ENCODE data around the gene C7.
"Not testable (repeated sequence)": the region's sequence is repeated elsewhere in the genome, so short reads cannot be mapped to it uniquely, and the experiment has no call there.

The C7 gene

DNA sequence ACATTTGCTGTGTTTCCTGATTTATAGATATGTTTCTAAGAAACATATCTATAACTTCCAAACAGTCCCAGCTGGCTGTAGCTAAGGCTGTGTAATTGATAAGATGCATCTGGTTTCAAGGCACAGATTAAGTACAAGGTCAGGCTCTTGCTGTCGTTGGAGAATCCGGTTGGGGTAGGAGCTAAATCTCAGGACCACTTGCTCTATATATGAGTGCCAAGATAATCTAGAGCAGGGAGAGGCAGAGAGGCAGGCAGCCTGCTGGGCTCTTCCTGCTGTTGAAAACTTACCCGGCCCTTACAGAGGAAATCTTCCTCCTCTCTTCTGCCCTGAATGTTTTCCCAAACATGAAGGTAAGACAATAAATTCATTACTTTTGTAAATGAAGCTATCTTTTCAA lies at the start of gene C7:
TSS of gene C7 (plus strand) at position 234 of the 400 bp plus-strand sequence. CDS start at position 348, 114 bp downstream.
- DNase-seq (ENCODE audit: low spot score): no peak
- FAIRE-seq: no peak

DNA sequence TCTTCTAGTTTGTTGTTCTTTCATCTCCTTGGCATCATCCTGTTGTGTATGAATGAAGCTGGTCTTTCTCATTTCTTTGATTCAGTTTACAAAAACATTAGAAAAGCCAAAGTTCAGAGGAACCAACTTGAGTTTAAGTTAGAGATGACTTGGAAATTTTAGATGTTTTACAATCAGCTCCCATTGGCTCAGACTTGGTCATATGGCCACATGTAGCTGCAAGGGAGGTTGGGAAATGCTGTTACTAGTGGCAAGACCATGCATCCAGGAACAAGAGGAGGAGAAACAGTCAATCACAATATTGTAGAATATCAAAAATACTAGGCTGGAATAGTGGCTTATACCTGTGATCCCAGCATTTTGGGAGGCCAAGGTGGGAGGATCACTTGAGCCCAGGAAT lies 48.6 kb upstream of the C7 start:
- DNase-seq (ENCODE audit: low spot score): no peak
- FAIRE-seq: no peak

- FAIRE-seq: not testable (repeated sequence)
Measured at GRCh38 chr5:40865004-40865403, 44.3 kb upstream of the C7 start.

DNA sequence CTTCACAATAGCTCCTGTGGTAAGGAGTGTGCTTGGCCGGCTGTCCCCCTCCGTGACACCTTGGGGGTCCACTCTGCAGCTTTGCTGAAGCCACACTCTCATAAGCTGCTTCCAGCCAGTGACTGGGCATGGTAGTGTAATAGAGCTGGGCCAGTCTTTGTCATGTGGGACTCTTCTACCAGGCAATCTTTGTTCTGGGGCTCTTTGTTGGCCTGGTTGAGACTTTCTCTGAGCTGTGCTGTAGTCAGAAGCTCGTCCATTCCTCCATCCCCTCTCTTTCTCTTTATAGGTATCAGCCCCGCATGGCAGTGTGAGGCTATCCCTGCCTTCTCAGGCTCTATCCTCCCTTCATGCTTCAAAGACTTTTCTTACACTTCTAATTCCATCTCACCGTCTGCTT lies 42.5 kb upstream of the C7 start:
- no peak for FAIRE-seq
- no peak for DNase-seq (ENCODE audit: low spot score)

More at GRCh38 chr5:40865004-40865403, 44.3 kb upstream of the C7 start:
- not testable (repeated sequence) for DNase-seq (ENCODE audit: low spot score)

GRCh38 chr5:40869384-40869783 lies 39.9 kb upstream of the C7 start:
- FAIRE-seq (no peak), DNase-seq (ENCODE audit: low spot score) (no peak)

DNA sequence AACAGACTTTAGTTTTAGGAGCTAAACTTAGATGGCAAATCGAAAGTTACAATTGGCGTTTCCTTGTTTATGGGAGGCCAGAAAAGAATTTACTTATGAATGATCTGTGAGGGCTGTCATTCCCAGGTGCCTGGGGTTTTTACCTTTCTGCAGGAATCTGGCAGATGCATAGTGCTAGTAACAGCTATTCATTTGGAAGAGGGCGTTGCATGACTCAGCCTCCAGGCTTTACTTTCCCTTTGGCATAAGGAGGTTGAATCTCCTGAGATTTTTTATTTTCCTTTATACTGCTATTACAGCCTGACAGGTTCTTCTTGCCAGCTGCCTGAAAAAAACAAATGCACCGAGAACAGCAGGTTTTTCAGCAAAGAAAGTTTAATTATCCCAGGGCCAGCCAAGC lies 38.1 kb upstream of the C7 start:
- no peak for FAIRE-seq
- DNase-seq (ENCODE audit: low spot score): no peak

- FAIRE-seq; DNase-seq (ENCODE audit: low spot score): not testable (repeated sequence)
Measured at GRCh38 chr5:40872253-40872652, 37.0 kb upstream of the C7 start.

GRCh38 chr5:40873286-40873880 lies 35.9 kb upstream of the C7 start:
- DNase-seq (ENCODE audit: low spot score) (no peak), FAIRE-seq (no peak)

DNA sequence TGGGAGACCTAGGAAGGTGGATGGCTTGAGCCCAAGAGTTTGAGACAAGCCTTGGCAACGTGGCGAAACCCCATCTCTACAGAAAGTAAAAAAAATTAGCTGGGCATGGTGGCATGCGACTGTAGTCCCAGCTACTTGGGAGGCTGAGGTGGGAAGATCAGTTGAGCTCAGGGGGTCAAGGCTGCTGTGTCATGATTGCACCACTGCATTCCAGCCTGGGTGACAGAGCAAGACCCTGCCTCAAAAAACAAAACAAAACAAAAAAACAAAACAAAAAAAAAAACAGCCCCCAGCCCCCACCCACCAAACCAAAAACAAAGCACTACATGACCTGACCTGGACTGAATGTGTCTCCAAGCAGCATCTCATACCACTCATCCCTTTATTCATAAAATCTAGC lies 33.3 kb upstream of the C7 start:
- no peak for DNase-seq (ENCODE audit: low spot score)
- no peak for FAIRE-seq

DNA sequence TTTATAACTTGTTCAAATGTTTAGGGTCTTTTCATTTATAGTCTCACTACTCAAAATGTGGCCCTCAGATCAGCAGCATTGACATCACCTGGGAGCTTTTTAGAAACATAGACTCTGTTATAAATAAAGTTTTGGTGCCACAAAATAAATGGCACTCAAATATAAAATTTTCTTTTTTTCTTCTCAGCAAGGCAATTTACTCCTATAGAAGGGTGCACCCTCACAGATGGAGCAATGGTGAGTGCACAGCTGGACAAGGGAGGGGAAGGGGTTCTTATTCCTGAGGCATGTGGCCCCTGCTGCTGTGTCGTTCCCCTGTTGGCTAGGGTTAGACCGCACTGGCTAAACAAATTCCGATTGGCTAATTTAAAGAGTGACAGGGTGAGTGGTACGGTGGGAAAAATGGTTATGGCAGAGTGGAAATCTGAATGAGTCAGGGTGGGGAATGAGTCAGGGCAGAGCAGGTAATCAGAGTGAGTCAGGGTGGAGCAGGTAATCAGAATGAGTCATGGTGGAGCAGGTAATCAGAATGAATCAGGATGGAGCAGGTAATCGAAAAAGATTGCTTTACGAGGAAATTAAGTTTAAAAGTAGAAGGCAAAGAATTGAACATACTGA lies 31.8 kb upstream of the C7 start:
- no peak for FAIRE-seq
- no peak for DNase-seq (ENCODE audit: low spot score)

DNA sequence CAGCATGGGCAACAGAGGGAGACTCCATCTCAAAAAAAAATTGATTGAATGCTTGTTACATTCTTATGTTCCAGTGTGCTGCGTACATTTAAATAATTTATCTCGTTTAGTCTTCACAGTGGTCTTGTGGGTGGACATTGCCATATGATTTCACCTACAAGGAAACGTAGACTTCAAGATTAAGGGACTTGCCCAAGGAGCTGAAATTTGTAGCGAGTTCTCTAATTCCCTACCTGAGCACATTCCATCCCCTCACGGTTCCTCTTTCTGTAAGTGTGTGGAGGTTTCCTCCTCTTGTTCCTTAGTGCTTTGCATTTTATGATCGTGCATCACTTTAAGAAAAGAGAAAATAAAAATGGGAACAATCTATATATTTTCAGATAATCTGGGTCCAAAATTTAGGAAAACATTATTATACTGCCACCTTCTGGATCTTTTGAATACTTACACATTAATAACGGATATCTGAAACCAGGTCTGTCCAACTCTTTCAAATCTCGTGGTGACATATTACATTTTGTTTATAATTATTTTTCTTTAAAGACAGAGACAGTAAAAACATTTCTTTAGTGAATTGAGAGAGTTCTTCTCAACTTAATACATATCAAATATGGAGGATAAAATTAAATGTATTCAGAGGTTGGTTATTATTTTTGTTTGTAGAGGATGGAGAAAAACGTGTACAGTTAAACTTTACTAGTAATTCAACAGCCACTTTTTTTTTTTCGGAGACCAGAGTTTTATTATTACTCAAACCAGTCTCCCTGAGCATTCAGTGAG lies 29.9 kb upstream of the C7 start:
- peak; percentile 71 for DNase-seq (ENCODE audit: low spot score)
- peak; percentile 94 for FAIRE-seq

DNA sequence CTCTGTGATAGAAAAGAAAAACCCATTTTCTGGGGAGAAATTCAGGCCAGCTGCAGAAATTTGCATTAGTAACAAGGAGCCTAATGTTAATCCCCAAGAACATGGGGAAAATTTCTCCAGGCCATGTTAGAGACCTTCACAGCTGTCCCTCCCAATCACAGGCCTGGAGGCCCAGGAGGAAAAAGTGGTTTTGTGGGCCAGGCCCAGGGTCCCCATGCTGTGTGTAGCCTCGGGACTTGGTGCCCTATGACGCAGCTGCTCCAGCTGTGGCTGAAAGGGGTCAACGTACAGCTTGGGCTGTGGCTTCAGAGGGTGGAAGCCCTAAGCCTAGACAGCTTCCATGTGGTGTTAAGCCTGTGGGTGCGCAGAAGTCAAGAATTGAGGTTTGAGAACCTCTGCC lies 27.0 kb upstream of the C7 start:
- DNase-seq (ENCODE audit: low spot score) (no peak), FAIRE-seq (no peak)

DNA sequence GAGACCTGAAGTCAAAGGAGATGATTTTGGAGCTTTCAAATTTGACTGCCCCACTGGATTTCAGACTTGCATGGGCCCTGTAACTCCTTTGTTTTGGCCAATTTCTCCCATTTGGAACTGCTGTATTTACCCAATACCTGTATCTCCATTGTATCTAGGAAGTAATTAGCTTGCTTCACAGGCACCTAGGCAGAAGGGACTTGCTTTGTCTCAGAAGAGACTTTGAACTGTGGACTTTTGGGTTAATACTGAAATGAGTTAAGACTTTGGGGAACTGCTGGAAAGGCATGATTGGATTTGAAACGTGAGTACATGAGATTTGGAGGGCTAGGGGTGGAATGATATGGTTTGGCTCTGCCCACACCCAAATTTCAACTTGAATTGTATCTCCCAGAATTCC lies 26.2 kb upstream of the C7 start:
- not testable (repeated sequence) for DNase-seq (ENCODE audit: low spot score); FAIRE-seq

DNA sequence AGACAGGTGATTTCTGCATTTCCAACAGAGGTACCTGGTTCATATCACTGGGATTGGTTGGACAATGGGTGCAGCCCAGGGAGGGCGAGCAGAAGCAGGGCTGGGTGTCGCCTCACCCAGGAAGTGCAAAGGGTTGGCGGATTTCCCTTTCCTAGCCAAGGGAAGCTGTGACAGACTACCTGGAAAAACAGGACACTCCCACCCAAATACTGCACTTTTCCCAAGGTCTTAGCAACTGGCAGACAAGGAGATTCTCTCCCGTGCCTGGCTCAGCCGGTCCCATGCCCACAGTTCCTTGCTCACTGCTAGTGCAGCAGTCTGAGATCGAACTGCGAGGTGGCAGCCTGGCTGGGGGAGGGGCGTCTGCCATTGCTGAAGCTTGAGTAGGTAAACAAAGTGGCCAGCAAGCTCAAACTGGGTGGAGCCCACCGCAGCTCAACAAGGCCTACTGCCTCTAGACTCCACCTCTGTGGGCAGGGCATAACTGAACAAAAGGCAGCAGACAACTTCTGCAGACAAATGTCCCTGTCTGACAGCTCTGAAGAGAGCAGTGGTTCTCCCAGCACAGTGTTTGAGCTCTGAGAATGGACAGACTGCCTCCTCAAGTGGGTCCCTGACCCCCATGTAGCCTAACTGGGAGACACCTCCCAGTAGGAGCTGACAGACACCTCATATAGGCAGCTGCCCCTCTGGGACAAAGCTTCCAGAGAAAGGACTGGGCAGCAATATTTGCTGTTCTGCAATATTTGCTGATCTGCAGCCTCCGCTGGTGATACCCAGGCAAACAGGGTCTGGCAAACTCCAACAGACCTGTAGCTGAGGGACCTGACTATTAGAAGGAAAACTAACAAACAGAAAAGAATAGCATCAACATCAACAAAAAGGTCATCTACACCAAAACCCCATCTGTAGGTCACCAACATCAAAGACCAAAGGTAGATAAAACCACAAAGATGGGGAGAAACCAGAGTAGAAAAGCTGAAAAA lies 13.6 kb upstream of the C7 start:
- FAIRE-seq; DNase-seq (ENCODE audit: low spot score): not testable (repeated sequence)

DNA sequence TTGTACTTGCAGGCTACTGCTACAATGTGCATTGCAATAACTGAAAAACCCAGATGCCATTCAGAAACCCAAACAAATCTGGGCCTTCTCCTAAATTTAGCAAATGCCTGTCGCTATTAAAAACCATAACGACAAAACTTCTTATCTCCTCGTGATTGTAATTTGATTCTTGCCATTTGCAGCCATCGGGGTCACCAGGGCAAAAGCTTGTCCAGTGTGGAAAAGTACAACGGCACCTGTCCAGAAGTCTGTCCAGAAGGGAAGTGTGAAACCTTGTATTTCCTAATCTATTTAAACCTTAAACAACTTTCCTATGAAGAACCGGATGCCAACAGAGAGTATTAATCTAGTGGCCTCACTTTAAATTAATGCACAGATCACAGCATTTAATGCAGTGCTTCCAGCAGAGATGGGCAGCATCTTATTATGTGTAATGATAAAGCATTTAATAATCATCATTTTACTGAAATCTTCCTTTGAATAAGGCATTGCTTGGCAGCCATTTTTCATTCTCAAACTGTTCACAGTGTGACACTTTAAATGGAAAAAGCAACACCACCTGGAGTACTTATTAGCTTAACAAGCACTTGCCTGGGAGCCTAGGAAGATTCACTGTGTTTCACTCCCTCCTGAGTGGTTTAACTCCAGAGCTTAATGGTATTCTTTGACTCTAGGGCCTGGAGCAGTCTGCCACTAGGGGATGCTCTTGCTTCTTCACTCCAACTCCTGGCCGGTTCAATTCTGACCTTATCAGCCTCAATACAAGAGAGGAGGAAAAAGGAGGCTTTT lies 4.9 kb upstream of the C7 start:
- DNase-seq (ENCODE audit: low spot score): peak; percentile 71
- FAIRE-seq: peak; percentile 48

DNA sequence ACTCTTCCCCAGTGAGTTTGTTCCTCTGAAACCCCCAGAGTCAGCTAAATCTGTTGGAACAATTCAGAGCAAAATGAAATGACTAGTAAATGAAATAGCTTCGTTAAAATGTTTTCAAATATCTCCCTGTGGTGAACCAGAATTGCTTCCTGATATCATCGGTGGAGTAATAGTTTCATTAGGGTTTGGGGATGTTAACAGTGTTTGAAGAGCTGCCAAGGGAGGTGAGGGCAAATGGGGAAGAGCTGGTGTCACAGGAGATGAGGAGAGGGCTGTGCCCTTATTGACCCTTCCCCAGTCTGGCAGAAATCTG lies 4.3 kb upstream of the C7 start:
- FAIRE-seq (no peak), DNase-seq (ENCODE audit: low spot score) (no peak)

- FAIRE-seq: no peak
- no peak for DNase-seq (ENCODE audit: low spot score)
Measured at GRCh38 chr5:40906351-40906751, 2.9 kb upstream of the C7 start.

- no peak for DNase-seq (ENCODE audit: low spot score)
- no peak for FAIRE-seq
Measured at GRCh38 chr5:40909723-40910122, 426 bp downstream of the C7 start.

- FAIRE-seq (no peak), DNase-seq (ENCODE audit: low spot score) (no peak)
Measured at GRCh38 chr5:40911266-40911665, 2.0 kb downstream of the C7 start.

- FAIRE-seq (no peak), DNase-seq (ENCODE audit: low spot score) (peak; percentile 49)
Measured at GRCh38 chr5:40914835-40915234, 5.5 kb downstream of the C7 start.
